HL-60 (cell line): ENCODE results near the gene ROCK2.

Source experiments
- DNase-seq, 2 experiments: peaks; one replicate each; pipeline ENCODE4 v3.0.0-alpha.2; 2010 to 2020; ENCODE audit warnings: low read depth in 1 of 2, low spot score in 1 of 2
- H3K27ac ChIP-seq: fragments of 250-450 bp; sonication (Bioruptor Pico); replicated peaks from 2 replicates; pipeline ENCODE4 v1.5.1; 2020; ENCODE audit warnings: mild to moderate bottlenecking, moderate library complexity
- H3K27me3 ChIP-seq: fragments of 250-450 bp; sonication (Bioruptor Pico); 2 replicates; pipeline ENCODE4 v1.5.1; 2021; ENCODE audit warnings: mild to moderate bottlenecking, moderate library complexity; ENCODE audit not compliant: insufficient read depth, poor library complexity, severe bottlenecking
- H3K4me3 ChIP-seq: replicated peaks from 2 replicates; pipeline ENCODE4 v1.5.1; 2011; ENCODE audit warnings: mild to moderate bottlenecking, control low read depth, low read length; ENCODE audit not compliant: insufficient read depth
- GABPA ChIP-seq: IDR thresholded peaks from 2 replicates; pipeline ENCODE4 v1.6.1; 2012; ENCODE audit warnings: low read depth
- POLR2AphosphoS5 ChIP-seq: IDR thresholded peaks from 2 replicates; pipeline ENCODE4 v1.6.1; 2012; ENCODE audit warnings: low read depth
- SPI1 ChIP-seq: IDR thresholded peaks from 2 replicates; pipeline ENCODE4 v1.6.1; 2012; ENCODE audit warnings: low read depth, mild to moderate bottlenecking, borderline replicate concordance
- TF ChIP-seq, protein P1 (sequence below): IDR thresholded peaks from 2 replicates; pipeline ENCODE4 v1.6.1; 2012; ENCODE audit warnings: low read depth; ENCODE audit not compliant: insufficient replicate concordance
- TF ChIP-seq, protein P2 (sequence below): IDR thresholded peaks from one replicate; pipeline ENCODE4 v1.5.1; 2011; ENCODE audit warnings: low read length, control low read depth, inconsistent platforms; ENCODE audit not compliant: insufficient read depth

Gene ROCK2

DNA sequence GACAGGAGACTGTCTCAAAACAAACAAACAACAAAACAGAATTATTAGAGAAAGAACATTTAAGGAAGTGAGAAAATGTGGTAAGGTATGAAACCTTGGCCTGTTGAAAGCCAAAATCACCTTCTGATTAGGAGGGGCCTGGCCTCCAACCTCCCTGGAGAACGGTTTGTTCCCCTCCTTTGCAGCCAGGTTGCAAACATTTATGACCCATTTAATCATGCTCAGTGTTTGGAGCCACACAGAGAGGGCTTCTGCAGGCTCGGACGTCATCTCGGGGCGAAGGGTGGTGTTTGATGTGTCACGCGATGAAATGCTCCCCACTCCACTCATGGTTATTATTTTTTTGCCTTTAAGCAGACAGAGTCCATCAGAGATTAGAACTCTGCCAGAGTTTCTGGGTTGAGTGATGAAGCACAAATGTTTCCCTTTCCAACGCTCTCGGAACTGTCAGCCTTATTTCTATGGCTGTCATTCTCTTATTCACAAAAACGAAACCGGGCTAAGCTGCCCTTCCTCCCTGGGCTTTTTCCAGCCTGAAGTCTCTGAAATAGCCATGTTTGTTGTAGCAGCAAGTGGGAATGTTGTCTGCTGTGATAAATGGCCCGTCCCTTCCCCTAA, 33.6 kb upstream of the ROCK2 start:
- H3K27ac ChIP-seq, result no peak overlapping the region
- TF ChIP-seq, protein P1, sequence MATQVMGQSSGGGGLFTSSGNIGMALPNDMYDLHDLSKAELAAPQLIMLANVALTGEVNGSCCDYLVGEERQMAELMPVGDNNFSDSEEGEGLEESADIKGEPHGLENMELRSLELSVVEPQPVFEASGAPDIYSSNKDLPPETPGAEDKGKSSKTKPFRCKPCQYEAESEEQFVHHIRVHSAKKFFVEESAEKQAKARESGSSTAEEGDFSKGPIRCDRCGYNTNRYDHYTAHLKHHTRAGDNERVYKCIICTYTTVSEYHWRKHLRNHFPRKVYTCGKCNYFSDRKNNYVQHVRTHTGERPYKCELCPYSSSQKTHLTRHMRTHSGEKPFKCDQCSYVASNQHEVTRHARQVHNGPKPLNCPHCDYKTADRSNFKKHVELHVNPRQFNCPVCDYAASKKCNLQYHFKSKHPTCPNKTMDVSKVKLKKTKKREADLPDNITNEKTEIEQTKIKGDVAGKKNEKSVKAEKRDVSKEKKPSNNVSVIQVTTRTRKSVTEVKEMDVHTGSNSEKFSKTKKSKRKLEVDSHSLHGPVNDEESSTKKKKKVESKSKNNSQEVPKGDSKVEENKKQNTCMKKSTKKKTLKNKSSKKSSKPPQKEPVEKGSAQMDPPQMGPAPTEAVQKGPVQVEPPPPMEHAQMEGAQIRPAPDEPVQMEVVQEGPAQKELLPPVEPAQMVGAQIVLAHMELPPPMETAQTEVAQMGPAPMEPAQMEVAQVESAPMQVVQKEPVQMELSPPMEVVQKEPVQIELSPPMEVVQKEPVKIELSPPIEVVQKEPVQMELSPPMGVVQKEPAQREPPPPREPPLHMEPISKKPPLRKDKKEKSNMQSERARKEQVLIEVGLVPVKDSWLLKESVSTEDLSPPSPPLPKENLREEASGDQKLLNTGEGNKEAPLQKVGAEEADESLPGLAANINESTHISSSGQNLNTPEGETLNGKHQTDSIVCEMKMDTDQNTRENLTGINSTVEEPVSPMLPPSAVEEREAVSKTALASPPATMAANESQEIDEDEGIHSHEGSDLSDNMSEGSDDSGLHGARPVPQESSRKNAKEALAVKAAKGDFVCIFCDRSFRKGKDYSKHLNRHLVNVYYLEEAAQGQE, result no peak
- no peak for TF ChIP-seq SPI1
- no peak for TF ChIP-seq GABPA
- TF ChIP-seq POLR2AphosphoS5, result no peak
- TF ChIP-seq, protein P2, sequence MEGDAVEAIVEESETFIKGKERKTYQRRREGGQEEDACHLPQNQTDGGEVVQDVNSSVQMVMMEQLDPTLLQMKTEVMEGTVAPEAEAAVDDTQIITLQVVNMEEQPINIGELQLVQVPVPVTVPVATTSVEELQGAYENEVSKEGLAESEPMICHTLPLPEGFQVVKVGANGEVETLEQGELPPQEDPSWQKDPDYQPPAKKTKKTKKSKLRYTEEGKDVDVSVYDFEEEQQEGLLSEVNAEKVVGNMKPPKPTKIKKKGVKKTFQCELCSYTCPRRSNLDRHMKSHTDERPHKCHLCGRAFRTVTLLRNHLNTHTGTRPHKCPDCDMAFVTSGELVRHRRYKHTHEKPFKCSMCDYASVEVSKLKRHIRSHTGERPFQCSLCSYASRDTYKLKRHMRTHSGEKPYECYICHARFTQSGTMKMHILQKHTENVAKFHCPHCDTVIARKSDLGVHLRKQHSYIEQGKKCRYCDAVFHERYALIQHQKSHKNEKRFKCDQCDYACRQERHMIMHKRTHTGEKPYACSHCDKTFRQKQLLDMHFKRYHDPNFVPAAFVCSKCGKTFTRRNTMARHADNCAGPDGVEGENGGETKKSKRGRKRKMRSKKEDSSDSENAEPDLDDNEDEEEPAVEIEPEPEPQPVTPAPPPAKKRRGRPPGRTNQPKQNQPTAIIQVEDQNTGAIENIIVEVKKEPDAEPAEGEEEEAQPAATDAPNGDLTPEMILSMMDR, result no peak
- DNase-seq, result no peak
- H3K4me3 ChIP-seq, result no peak overlapping the region
- H3K27me3 ChIP-seq, result no peaks in the 10 kb centered on the region

DNA sequence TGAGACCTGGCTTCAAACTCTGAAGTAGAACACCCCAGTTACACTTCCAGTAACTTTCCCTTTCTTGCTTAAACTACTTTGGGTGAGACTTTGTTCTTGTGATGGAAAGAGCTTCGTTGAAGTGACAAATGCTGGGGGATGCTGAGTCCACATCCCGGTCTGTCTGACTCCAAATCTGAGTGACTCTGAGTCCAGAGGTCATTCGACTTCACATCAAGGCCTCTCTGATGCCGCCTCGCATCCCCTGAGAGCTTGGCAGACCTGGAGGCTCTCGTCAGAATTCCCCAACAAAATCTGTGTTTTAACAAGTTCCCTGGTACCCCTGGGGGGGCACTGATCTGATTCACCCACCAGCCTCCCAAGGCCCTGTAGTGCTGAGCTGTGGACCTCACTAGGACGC, 31.6 kb upstream of the ROCK2 start:
- TF ChIP-seq POLR2AphosphoS5, result no peak
- Histone ChIP-seq H3K4me3 (no peak overlapping the region), H3K27ac (no peak overlapping the region), H3K27me3 (no peaks in the 10 kb centered on the region)
- DNase-seq, result no peak

DNA sequence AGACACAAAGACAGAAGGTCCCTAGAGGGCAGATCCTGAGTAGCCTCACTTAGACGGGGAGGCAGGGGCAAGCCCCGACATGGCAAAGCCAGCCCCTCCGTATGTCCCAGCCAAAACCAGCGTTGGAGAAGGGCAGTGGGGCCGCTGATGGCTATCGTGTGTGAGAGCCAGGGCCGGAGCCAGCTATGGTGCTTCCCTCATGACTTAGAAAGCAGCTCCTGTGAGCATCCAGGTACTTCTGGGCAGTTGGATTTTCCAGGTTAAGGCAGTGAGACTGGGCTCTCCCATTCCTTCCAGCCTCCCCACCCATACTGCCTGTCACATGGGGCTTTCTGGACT, 31.2 kb upstream of the ROCK2 start:
- DNase-seq, result no peak
- TF ChIP-seq, protein P2, result no peak
- TF ChIP-seq GABPA (no peak), POLR2AphosphoS5 (no peak), SPI1 (no peak)
- TF ChIP-seq, protein P1, result no peak
- Histone ChIP-seq H3K27me3 (no peaks in the 10 kb centered on the region), H3K4me3 (no peak overlapping the region), H3K27ac (no peak overlapping the region)

DNA sequence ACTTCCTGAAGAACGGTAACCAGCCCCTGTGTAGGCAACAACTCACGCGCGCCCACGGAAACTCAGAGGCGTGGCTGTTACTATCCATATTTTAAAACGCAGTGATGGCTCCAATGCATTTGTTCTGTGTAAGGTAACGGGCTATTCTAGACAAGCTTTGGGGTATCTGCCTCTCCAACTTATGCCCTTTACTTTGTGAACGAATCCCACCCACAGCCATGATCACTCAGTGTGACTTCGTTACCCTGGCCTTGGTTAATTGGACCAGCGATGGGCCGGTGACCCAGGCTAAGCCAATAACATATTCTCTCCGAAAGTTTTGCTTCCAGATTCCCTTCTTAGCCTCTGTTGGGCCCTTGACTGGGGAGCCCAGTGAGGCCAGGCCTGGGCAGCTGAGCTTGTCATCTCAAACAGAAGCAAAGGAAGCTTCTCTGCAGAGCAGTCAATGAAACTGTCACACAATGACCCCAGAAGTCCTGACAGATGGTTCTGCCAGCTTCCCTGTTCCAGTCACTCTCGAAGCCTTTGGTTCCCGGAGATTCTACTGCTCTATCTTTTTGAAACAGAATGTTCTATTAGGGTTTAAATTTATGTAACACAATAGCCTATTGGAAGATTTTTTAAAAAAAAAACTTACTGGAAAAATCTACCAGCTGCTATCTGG, 30.7 kb upstream of the ROCK2 start:
- Histone ChIP-seq H3K27me3 (no peaks in the 10 kb centered on the region), H3K4me3 (no peak overlapping the region), H3K27ac (no peak overlapping the region)
- TF ChIP-seq GABPA (no peak), POLR2AphosphoS5 (no peak), SPI1 (no peak)
- TF ChIP-seq, protein P1, result no peak
- TF ChIP-seq, protein P2, result no peak
- no peak for DNase-seq
